Measurements from ENCODE around the gene MAX.

The MAX gene

GRCh38 chr14:65102441-65103149, at the start of gene MAX:
MAX (minus strand) TSS chr14:65102517; CDS start chr14:65102339, 178 bp downstream.
- peak; percentile 98 for DNase-seq

DNA sequence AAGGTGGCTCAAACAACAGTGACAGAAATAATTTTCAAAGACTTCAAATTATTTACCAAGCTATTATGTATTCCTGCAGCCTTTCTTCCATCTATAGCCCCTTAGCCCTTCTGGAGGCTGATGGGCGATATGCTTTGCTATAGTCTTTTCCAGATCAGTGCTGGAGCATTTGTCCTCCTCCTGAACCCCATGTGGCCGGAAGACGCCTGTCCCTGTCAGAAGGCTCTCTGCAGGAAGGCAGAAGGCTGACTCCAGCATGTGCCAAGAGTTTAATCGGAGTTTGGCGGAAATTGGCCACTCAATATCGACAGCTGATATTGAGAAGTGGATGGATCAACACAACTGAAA, 49.3 kb upstream of the MAX start:
- DNase-seq = peak; percentile 5

DNA sequence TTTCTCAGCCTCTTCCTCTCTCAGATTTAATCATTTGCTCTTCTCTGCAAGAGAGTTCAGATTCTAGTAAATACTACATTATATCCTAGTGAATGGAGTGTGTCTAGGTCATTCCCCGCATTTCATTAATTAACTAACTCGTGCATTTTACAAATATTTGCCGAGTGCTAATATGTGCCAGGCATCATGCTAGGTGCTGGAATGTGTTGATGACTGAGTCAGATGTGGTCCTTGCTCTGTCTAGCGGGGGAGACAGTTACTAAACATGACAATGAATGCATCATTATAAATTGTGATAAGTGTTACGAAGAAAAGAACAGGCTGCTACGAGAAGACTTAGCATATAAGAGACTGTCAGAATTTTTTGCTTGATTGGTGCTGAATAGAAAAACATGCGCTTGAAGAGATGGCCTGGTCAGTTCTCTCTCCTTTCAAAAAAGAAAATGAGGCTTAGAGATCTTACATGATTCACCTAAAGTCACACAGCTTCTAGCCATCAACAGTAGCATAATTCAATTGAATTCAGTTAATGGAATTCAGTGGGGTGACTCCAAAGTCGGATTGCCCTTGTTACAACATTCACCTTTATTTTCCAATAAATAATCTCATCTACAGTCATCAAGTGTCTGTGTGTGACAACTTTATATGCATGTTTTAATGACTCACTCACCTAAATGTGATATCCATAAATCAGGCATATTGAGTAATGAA, 48.7 kb upstream of the MAX start:
- no peak for DNase-seq

- no peak for DNase-seq
These were observed 46.8 kb upstream of the MAX start for GRCh38 chr14:65149116-65149515.

DNA sequence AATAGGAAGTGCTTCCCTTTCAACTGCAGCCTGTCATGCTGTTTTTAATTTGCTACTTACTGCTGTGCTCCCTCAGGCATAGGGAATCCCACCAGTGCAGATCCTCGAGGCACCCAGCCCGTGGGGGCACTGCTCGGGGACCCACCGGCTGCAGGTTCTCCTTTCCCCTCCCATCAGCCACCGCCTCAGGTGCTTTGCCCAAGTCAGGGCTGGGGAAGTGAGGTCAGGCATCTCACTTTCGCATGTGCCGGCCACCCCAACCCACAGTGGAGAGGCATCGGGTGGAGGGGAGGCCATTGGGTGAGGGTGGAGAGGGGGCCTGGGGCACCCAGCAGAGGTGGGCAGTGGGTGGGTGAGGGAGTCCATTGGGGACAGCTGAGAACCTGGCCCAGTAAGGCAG, 41.9 kb upstream of the MAX start:
- no peak for DNase-seq

DNA sequence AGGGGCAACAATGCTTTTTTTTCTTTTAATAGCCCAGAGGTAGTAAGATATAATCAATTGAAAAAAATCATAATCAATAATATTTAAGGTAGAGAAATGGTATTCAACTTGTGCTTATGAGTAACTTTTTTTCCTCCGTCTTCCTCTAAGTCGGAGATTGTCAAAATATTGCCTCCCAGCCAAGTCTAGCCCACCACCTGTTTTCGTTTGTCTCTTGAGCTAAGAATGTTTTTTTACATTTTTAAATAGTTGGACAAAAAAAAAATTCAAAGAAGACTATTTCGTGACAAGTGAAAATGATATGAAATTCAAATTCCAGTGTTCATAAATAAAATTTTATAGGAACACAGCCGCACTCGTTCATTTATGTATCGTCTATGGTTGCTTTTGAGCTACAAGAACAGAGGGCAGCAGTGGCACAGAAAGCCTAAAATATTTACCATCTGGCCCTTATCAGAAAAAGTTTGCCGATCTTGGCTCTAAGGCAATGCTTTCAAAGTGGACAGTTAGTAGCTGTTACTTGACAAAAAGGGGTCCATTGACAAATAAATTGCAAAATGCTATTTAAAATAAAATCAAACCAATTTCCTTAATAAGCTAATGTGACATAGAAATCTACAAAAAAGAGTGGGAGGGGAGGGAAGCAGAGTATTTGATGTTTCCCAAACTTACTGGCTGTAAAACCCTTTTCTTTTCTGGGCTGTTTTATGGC, 40.8 kb upstream of the MAX start:
- no peak for DNase-seq

- DNase-seq = no peak
These were observed 40.1 kb upstream of the MAX start for GRCh38 chr14:65142429-65142828.

DNA sequence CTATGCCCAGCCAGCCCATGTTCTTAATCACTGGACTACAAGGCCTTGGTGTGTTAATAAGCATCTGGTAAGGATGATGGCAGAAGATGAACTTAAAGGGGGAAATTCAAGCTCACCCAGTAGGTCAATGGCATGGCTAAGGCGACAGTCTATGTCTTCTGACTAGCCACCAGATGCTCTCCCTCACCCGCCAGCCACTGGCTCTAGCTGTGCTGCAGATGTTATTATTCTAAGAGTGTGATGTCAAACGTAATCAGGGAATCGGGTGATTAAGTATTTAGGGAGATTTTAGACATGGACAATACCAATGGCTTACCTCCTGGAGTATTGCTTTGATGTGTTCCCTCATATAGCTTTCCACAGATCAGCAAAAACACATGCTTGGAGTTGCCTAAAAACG, 39.2 kb upstream of the MAX start:
- no peak for DNase-seq

- peak; percentile 65 for DNase-seq
These were observed 35.5 kb upstream of the MAX start for GRCh38 chr14:65137648-65138307.

GRCh38 chr14:65134651-65135579, 32.6 kb upstream of the MAX start:
- no peak for DNase-seq

DNA sequence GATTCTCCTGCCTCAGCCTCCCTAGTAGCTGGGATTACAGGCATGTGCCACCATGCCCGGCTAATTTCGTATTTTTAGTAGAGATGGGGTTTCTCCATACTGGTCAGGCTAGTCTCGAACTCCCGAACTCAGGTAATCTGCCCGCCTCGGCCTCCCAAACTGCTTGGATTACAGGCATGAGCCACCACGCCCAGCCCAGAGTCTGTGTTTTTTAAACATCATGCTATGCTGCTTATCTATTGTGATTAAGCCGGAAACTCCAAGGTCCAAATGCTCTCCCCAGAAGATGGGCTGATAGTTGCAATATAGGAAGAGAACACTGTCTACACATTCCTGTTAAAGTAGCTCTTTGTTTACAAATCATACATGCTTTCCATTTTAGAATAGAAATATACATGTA, 30.5 kb upstream of the MAX start:
- DNase-seq = no peak

DNA sequence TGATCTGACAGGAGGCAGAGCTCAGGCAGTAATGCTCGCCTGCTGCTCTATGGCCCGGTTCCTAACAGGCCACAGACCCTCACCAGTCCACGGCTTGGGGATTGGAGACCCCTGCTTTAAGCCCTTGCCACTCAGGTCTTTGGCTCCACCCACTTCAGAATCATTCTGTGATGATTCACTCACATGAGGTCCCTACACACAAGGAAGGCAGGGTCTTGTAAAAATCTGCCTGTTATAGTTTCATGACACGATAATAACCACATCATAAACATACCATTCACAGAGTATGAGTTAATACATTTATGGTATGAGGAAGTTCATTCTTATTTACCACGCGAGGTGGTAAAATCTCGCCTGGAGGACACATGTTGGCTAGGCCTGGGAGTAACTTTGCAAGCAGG, 29.0 kb upstream of the MAX start:
- no peak for DNase-seq

GRCh38 chr14:65128096-65128495, 25.8 kb upstream of the MAX start:
- no peak for DNase-seq

- no peak for DNase-seq
These were observed 15.7 kb upstream of the MAX start for GRCh38 chr14:65117769-65118745.

DNA sequence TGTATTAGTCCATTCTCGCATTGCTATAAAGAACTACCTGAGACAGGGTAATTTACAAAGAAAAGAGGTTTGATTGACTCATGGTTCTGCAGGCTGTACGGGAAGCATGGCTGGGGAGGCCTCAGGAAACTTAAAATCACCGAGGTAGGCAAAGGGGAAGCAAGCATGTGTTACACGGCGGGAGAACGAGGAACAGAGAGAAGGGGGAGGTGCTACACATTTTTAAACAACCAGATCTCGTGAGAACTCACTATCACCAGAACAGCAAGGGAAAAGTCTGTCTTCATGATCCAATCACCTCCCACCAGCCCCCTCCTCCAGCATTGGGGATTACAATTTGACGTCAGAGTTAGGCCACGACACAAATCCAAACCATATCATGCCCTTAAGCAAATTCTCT, 13.3 kb upstream of the MAX start:
- DNase-seq = no peak

DNA sequence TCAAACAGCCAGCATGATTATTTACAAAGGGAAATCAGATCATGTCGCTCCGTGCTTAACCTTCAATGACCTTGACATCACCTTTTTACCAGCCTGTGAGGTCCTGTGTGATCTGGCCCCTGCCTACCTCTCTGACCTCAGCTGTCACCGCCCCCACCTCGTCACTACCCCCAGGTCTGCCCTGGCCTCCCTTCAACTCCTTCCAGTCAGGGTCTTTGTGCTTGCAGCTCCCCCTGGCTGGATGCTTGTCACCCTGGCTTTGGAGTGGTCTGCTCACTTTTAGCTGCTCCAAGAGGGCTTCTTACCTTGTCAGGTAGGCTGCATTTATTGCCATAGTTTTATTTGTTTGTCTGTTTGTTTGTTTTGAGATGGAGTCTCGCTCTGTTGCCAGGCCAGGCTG, 8.2 kb upstream of the MAX start:
- no peak for DNase-seq

- no peak for DNase-seq
These were observed 7.0 kb upstream of the MAX start for GRCh38 chr14:65109357-65109756.

DNA sequence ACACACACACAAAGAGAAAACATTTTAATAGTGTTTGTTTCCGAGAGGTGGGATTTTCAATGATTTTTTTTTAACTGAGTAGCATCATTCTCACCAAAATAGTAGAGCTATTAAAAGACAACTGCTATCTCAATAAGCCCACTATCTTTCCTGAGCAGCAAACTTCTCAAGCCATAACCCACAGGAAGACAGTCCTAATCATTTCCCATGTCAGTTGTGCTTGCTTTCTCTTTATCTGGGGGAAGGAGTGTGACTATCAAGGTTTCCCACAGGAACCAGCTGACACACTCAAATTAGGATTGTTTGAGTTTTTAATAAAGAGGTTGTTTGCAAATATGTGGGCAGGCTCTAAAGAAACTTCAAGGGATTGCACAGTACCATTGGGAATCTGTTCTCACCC, 4.9 kb upstream of the MAX start:
- no peak for DNase-seq

DNA sequence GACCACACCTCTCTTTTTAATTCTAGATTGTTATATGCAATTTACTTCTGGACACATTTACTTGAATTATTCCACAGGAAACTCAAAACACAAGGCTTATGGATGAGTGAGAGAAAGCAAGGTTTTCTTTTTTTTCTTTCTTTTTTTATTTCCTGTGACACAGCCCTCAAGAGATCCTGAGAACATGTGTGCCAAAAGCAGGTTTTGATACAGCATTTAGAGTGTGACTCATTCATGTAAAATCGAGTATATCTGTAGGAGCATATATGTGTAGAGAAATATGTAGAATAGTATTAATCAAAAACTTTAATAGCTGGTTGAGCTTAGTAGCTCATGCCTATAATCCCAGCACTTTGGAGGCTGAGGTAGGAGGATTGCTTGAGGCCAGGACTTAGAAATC, 4.4 kb upstream of the MAX start:
- no peak for DNase-seq

GRCh38 chr14:65106316-65106715, 4.0 kb upstream of the MAX start:
- DNase-seq = no peak

DNA sequence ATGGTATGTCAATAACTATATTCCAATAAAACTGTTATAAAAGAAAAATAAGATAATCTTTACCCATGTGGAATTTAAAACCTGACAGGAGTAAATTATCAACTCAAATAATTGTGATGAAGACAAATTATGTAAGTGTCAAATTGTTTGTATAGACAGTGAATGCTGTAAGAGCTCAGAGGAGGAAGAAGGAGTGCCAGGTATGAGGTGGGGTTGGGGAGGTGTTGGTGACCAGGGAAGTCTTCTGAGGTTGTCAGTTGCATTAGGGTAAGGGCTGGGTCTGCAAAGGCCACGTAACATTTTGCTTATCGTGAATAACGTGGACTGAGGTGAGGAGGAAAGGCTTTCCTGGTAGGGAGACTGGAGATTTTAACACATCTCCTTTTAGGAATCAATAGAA, 2.5 kb upstream of the MAX start:
- no peak for DNase-seq

All from NCI-H446 treated with DMSO at 0.1 percent for 48 hours (cell line).